SK-N-SH treated with all-trans-retinoic acid at 6 μM for 48 hours (cell line): Measurements from ENCODE around the gene GGTA1.

Experiments
- ARNTL ChIP-seq: fragments of 450-650 bp; formaldehyde crosslinking; IDR thresholded peaks from 2 replicates; pipeline ENCODE4 v1.5.0; 2020; ENCODE audit warnings: low read depth, mild to moderate bottlenecking, moderate library complexity, borderline replicate concordance
- ESRRG ChIP-seq: fragments of 250-450 bp; sonication (Bioruptor Pico); IDR thresholded peaks from 2 replicates; pipeline ENCODE4 v1.6.1; 2021; ENCODE audit warnings: mild to moderate bottlenecking
- PATZ1 ChIP-seq: fragments of 250-450 bp; sonication (Bioruptor Pico); IDR thresholded peaks from 2 replicates; pipeline ENCODE4 v1.8.0; 2020; ENCODE audit warnings: mild to moderate bottlenecking, moderate library complexity, borderline replicate concordance
- RARB ChIP-seq: fragments of 250-450 bp; sonication (Bioruptor Pico); IDR thresholded peaks from 2 replicates; pipeline ENCODE4 v1.8.0; 2021; ENCODE audit warnings: mild to moderate bottlenecking, moderate library complexity
- TCF4 ChIP-seq: fragments of 250-450 bp; sonication (Bioruptor Pico); IDR thresholded peaks from 2 replicates; pipeline ENCODE4 v1.8.0; 2021; ENCODE audit warnings: mild to moderate bottlenecking, moderate library complexity, borderline replicate concordance
- ZFP3 ChIP-seq: fragments of 250-450 bp; sonication (Bioruptor Pico); IDR thresholded peaks from 2 replicates; pipeline ENCODE4 v1.5.0; 2020; ENCODE audit warnings: mild to moderate bottlenecking, moderate library complexity
- ZFP30 ChIP-seq: fragments of 450-650 bp; formaldehyde crosslinking; IDR thresholded peaks from 2 replicates; pipeline ENCODE4 v1.5.0; 2022; ENCODE audit warnings: mild to moderate bottlenecking, moderate library complexity

- no peak for TF ChIP-seq TCF4 (CRISPR knock-in tag)
- TF ChIP-seq ZFP30 (CRISPR knock-in tag), result no peak
- no peak for TF ChIP-seq ESRRG (CRISPR knock-in tag)
- TF ChIP-seq ZFP3, result no peak
- TF ChIP-seq ARNTL (CRISPR knock-in tag), result no peak
- no peak for TF ChIP-seq RARB
- TF ChIP-seq PATZ1 (CRISPR knock-in tag), result no peak
These were observed 36.4 kb downstream of the GGTA1 start for GRCh38 chr9:121463026-121463807.
